ENCODE measurements around the gene MRPL41.
A peak's percentile ranks its signal among the peaks of the same experiment; 100 is the strongest.
"Not testable (repeated sequence)": the region's sequence is repeated elsewhere in the genome, so short reads cannot be mapped to it uniquely, and the experiment has no call there.

Gene MRPL41

DNA sequence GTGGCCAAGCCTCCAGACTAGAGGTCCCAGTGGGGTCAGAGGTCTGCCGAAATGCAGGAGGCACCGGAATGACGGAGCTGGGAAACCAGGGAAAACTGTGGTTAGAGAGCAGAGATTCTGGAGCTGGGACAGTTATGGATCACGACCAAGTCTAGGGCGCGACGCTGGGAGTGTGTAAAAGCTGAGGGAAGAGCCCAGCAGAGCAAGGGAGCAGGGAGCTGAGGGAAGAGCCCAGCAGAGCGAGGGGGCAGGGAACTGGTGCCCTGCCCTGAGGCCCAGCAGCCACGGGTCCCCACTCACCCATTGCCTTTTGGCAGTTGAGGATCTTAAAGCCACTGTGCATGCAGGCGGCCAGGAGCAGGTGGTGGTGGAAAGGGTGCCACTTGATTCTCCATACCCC, 12.5 kb downstream of the MRPL41 start:
- no peaks in the 10 kb centered on the region for H3K9me2 ChIP-seq (replicated peaks; ENCODE audit: low read depth, low read length)
- H4K20me1 ChIP-seq (ENCODE audit: insufficient read depth, low read length, poor library complexity, severe bottlenecking) = no peaks in the 10 kb centered on the region
- H3F3A ChIP-seq (ENCODE audit: low read depth) = no peaks in the 10 kb centered on the region
- no peak overlapping the region for H3K4me3 ChIP-seq (ENCODE audit: low read length, poor library complexity, severe bottlenecking)
- TF ChIP-seq EZH2phosphoT487 (IDR thresholded peaks at IDR 0.05; ENCODE audit: borderline replicate concordance) = no peak
- TF ChIP-seq, protein P1, sequence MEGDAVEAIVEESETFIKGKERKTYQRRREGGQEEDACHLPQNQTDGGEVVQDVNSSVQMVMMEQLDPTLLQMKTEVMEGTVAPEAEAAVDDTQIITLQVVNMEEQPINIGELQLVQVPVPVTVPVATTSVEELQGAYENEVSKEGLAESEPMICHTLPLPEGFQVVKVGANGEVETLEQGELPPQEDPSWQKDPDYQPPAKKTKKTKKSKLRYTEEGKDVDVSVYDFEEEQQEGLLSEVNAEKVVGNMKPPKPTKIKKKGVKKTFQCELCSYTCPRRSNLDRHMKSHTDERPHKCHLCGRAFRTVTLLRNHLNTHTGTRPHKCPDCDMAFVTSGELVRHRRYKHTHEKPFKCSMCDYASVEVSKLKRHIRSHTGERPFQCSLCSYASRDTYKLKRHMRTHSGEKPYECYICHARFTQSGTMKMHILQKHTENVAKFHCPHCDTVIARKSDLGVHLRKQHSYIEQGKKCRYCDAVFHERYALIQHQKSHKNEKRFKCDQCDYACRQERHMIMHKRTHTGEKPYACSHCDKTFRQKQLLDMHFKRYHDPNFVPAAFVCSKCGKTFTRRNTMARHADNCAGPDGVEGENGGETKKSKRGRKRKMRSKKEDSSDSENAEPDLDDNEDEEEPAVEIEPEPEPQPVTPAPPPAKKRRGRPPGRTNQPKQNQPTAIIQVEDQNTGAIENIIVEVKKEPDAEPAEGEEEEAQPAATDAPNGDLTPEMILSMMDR (conservative IDR thresholded peaks at IDR 0.05; ENCODE audit: low read length) = no peak
- no peaks in the 10 kb centered on the region for H3K27me3 ChIP-seq (ENCODE audit: insufficient read depth, low read length, poor library complexity, severe bottlenecking)
- H3K4me1 ChIP-seq (ENCODE audit: insufficient read depth, low read length, poor library complexity, severe bottlenecking) = peaks cover 8% of the 10 kb centered on the region
- H3K9ac ChIP-seq (ENCODE audit: low read depth, low read length, poor library complexity, severe bottlenecking) = no peak overlapping the region
- no peaks in the 10 kb centered on the region for H3K9me3 ChIP-seq (ENCODE audit: insufficient read depth, low read depth, low read length)
- H2AFZ ChIP-seq (ENCODE audit: low read length) = no peak overlapping the region
- H3K79me2 ChIP-seq (ENCODE audit: insufficient read depth, low read length) = no peaks in the 10 kb centered on the region
- no peak overlapping the region for H3K4me2 ChIP-seq (ENCODE audit: low read depth, low read length, poor library complexity, severe bottlenecking)
- H3K36me3 ChIP-seq (ENCODE audit: insufficient read depth, low read length) = peaks cover 13% of the 10 kb centered on the region; the same call in 1 of the 2 replicates

DNA sequence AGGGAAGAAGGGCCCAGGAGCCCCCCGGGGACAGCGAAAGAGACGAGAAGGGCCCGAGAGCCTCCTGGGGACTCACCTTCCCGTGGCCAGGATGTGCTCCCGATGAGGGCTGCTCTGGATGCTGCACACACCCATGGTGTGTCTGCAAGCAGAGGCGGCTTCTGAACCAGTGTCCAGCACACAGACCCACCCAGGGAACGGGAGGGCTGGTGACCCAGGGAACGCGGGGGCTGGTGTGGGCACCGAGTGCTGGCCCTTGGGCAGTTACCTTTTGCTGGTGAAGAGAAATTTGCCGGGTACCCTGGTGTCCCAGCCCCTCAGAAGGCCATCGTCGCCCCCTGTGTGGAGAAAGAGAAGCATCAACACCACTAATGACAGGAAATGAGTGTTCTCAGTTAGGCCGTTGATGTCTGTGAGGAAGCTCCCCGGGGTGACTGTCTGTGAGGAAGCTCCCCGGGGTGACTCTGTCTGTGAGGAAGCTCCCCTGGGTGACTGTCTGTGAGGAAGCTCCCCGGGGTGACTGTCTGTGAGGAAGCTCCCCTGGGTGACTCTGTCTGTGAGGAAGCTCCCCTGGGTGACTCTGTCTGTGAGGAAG, 13.2 kb downstream of the MRPL41 start:
- peaks cover 4% of the 10 kb centered on the region; the same call in 1 of the 2 replicates for H3K79me2 ChIP-seq (ENCODE audit: insufficient read depth, low read length)
- H3K4me3 ChIP-seq (ENCODE audit: low read length, poor library complexity, severe bottlenecking) = no peak overlapping the region
- no peaks in the 10 kb centered on the region for H4K20me1 ChIP-seq (ENCODE audit: insufficient read depth, low read length, poor library complexity, severe bottlenecking)
- H3K9me3 ChIP-seq (ENCODE audit: insufficient read depth, low read depth, low read length) = no peaks in the 10 kb centered on the region
- peaks cover 12% of the 10 kb centered on the region; the same call in 1 of the 2 replicates for H3K36me3 ChIP-seq (ENCODE audit: insufficient read depth, low read length)
- no peaks in the 10 kb centered on the region for H3K27me3 ChIP-seq (ENCODE audit: insufficient read depth, low read length, poor library complexity, severe bottlenecking)
- H3K9ac ChIP-seq (ENCODE audit: low read depth, low read length, poor library complexity, severe bottlenecking) = no peak overlapping the region
- no peak for TF ChIP-seq EZH2phosphoT487 (IDR thresholded peaks at IDR 0.05; ENCODE audit: borderline replicate concordance)
- TF ChIP-seq, protein P1 (conservative IDR thresholded peaks at IDR 0.05; ENCODE audit: low read length) = peak; percentile 36
- H3K4me1 ChIP-seq (ENCODE audit: insufficient read depth, low read length, poor library complexity, severe bottlenecking) = peaks cover 8% of the 10 kb centered on the region
- H3K4me2 ChIP-seq (ENCODE audit: low read depth, low read length, poor library complexity, severe bottlenecking) = no peak overlapping the region
- no peak overlapping the region for H2AFZ ChIP-seq (ENCODE audit: low read length)
- H3F3A ChIP-seq (ENCODE audit: low read depth) = no peaks in the 10 kb centered on the region
- no peaks in the 10 kb centered on the region for H3K9me2 ChIP-seq (replicated peaks; ENCODE audit: low read depth, low read length)

DNA sequence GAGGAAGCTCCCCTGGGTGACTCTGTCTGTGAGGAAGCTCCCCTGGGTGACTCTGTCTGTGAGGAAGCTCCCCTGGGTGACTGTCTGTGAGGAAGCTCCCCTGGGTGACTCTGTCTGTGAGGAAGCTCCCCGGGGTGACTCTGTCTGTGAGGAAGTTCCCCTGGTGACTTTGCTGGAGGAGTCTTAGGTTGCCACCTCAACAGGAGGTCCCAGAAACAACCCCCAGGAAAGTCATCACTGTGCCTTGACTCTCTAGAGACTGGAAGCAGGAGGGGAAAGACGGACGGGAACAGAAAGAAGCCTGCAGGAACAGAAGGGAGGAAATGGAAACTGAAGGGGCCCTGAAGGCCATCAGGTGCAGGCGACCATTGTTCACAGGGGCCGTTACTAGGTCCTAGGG, 16.8 kb downstream of the MRPL41 start:
- H3K4me3 ChIP-seq (ENCODE audit: low read length, poor library complexity, severe bottlenecking); H3K27me3 ChIP-seq (ENCODE audit: insufficient read depth, low read length, poor library complexity, severe bottlenecking); H3K9me2 ChIP-seq (replicated peaks; ENCODE audit: low read depth, low read length); H3K79me2 ChIP-seq (ENCODE audit: insufficient read depth, low read length); H3K9ac ChIP-seq (ENCODE audit: low read depth, low read length, poor library complexity, severe bottlenecking); H3F3A ChIP-seq (ENCODE audit: low read depth); H3K4me2 ChIP-seq (ENCODE audit: low read depth, low read length, poor library complexity, severe bottlenecking); H2AFZ ChIP-seq (ENCODE audit: low read length); H4K20me1 ChIP-seq (ENCODE audit: insufficient read depth, low read length, poor library complexity, severe bottlenecking); H3K4me1 ChIP-seq (ENCODE audit: insufficient read depth, low read length, poor library complexity, severe bottlenecking); H3K9me3 ChIP-seq (ENCODE audit: insufficient read depth, low read depth, low read length): not testable (repeated sequence)
- H3K36me3 ChIP-seq (ENCODE audit: insufficient read depth, low read length) = peaks cover 19% of the 10 kb centered on the region; the same call in 1 of the 2 replicates

DNA sequence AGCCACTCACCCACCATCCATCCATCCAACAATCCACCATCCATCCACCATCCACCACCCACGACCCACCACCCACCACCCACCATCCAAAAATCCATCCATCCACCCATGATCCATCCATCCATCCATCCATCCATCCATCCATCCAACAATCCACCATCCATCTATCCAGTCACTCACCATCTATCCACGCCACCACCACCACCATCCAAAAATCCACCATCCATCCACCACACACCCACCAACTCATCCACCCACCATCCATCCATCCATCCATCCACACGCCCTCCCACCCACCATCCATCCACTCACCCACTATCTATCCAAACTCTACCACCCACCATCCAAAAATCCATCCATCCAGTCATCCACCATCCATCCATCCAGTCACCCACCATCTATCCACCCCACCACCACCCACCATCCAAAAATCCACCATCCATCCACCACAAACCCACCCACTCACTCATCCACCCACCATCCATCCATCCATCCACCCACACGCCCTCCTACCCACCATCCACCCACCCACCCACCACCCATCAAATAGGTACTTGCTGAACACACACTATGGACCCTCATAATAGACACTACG, 18.0 kb downstream of the MRPL41 start:
- H3K9me2 ChIP-seq (replicated peaks; ENCODE audit: low read depth, low read length) = no peaks in the 10 kb centered on the region
- peaks cover 6% of the 10 kb centered on the region; the same call in 1 of the 2 replicates for H3K79me2 ChIP-seq (ENCODE audit: insufficient read depth, low read length)
- TF ChIP-seq, protein P1 (conservative IDR thresholded peaks at IDR 0.05; ENCODE audit: low read length) = no peak
- no peaks in the 10 kb centered on the region for H3F3A ChIP-seq (ENCODE audit: low read depth)
- no peak overlapping the region for H3K4me3 ChIP-seq (ENCODE audit: low read length, poor library complexity, severe bottlenecking)
- peaks cover 20% of the 10 kb centered on the region; the same call in 1 of the 2 replicates for H3K36me3 ChIP-seq (ENCODE audit: insufficient read depth, low read length)
- no peak overlapping the region for H3K9ac ChIP-seq (ENCODE audit: low read depth, low read length, poor library complexity, severe bottlenecking)
- no peaks in the 10 kb centered on the region for H4K20me1 ChIP-seq (ENCODE audit: insufficient read depth, low read length, poor library complexity, severe bottlenecking)
- no peaks in the 10 kb centered on the region for H3K9me3 ChIP-seq (ENCODE audit: insufficient read depth, low read depth, low read length)
- H3K27me3 ChIP-seq (ENCODE audit: insufficient read depth, low read length, poor library complexity, severe bottlenecking) = no peaks in the 10 kb centered on the region
- H3K4me2 ChIP-seq (ENCODE audit: low read depth, low read length, poor library complexity, severe bottlenecking) = no peak overlapping the region
- H2AFZ ChIP-seq (ENCODE audit: low read length) = no peak overlapping the region
- peaks cover 2% of the 10 kb centered on the region for H3K4me1 ChIP-seq (ENCODE audit: insufficient read depth, low read length, poor library complexity, severe bottlenecking)

Data from Loucy (cell line).